Uterine smooth muscle cell (primary cell): ENCODE results near the gene CXCL11. TPM values are rescaled to one million over a fixed set of nuclear protein-coding genes. Genes with fewer than 3 reads are reported as not detected.

Source experiments
- total RNA-seq: library from RNA; depleted of rRNA; stranded (reverse); fragments of >200 nt; gene quantifications from 2 replicates; pipeline ENCODE4 v1.2.3, GENCODE V29; 2014

CXCL11 gene
- 0.22 TPM in 1 of 2 replicates, not detected in the other for total RNA-seq

DNA sequence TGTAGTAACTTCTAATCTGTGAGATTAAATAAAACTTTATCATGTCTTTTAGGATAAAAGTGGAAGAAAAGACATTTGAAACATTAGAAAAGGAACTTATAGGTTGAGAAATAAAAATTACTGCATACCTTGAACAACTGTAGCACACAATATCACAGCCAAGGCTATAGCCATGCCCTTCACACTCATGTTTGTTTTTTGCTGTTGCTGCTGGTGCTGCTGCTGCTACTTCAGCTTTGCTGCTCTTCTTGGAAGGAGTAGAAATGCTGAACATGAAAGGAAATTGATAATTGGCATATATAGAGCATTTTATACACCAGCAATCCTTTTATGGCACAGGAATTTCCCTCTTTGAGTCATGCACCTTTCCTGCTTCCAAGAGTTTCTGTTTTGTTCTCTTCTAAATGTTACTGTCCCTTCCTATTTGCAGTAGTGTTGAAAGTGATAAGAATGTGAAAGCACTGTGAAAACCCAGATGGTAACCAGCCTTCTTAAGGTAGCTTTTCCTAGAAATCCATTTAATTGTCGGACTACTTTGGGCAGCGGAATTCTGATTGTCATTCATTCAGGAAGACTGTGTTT lies at the start of gene CXCL11:
CXCL11 (minus strand) TSS at position 272 of the 582 bp plus-strand sequence; CDS start at position 189, 83 bp downstream.

DNA sequence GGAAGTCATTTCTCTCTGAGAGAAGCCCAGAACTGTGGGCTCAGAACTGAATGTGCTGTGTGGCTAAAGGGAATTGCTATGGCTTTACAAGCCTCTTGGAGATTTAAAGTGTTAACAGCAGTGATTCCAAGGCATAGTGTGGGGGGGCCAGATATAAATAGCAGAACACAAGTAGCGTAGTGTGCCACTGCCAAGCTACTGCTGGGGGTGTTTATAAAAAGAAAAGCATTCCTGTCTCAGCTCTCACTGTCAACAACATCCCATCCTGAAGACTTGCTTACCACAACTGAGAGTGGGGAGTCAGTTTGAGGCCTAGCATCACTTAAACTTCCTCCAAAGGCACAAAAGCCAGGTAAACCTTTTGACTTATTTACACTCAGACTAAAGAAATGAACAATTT lies 38.6 kb upstream of the CXCL11 start, which contains the start of gene ART3:
ART3 (plus strand) TSS at position 242 of the 400 bp plus-strand sequence. CDS start 1,181 bp downstream, outside the sequence.

DNA sequence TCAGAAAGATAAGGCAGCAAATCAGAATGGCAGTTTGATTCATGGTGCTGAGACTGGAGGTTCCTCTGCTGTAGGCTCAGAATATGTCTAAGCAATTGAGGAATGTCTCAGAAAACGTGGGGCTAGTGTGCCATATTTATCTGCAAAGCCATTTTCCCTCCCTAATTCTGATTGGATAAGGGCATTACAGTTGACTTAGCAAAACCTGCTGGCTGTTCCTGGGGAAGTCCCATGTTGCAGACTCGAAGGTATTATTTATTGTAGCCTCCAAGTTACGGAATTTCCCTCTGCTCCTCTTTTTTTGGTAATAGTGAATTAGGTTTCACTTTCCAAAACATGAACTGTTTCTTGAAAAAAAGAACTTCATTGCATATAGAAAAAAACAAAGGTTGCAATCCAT lies 12.5 kb downstream of the CXCL11 start, which contains the start of gene CXCL10:
CXCL10 (minus strand) TSS at position 109 of the 400 bp plus-strand sequence; CDS start at position 43, 66 bp downstream.

GRCh38 chr4:76007089-76007862 lies 28.6 kb downstream of the CXCL11 start, which contains the start of gene CXCL9:
TSS of gene CXCL9 (minus strand) at chr4:76007509. CDS start at chr4:76007449, 60 bp downstream.

Other genes starting within 250 kb of the CXCL11 start
- gene PPEF2, start 133.6 kb downstream of the CXCL11 start, total RNA-seq = under 0.01 TPM in 1 of 2 replicates, not detected in the other
- 39.2 and 51.7 TPM in 2 replicates for gene NAAA, start 95.1 kb downstream of the CXCL11 start, total RNA-seq
- 33.2 and 38.4 TPM in 2 replicates for gene SDAD1, start 45.1 kb downstream of the CXCL11 start, total RNA-seq
- not detected in 2 replicates for gene CXCL9, start 28.6 kb downstream of the CXCL11 start, total RNA-seq
- not detected in 2 replicates for gene CXCL10, start 12.6 kb downstream of the CXCL11 start, total RNA-seq
- gene ART3, start 38.6 kb upstream of the CXCL11 start, total RNA-seq = not detected in 2 replicates
- 50.2 and 80.1 TPM in 2 replicates for gene NUP54, start 112.3 kb upstream of the CXCL11 start, total RNA-seq
- gene SCARB2, start 177.8 kb upstream of the CXCL11 start, total RNA-seq = 162 and 265 TPM in 2 replicates
- under 0.01 and 0.37 TPM in 2 replicates for gene FAM47E, start 215.7 kb upstream of the CXCL11 start, total RNA-seq